Kidney (tissue), 14 donors: ENCODE measurements around the gene SLC38A9. TPM values are rescaled to one million over a fixed set of nuclear protein-coding genes. Genes with fewer than 3 reads are reported as not detected.

Experiments
- DNase-seq, 5 donors: peaks; one replicate each; pipeline ENCODE4 v3.0.0-alpha.2; 2013 to 2020
- FAIRE-seq: peaks from 2 replicates; lab custom pipeline; 2012; peaks lifted over from hg19 to GRCh38; lab: Jason Lieb, UNC
- H3K27ac ChIP-seq, 2 donors: one replicate each; pipeline ENCODE4 v1.7.0; 2013; ENCODE audit warnings: low read depth in 2 of 2, low read length in 2 of 2, inconsistent platforms in 1 of 2
- H3K27me3 ChIP-seq: one replicate; pipeline ENCODE4 v1.7.1; 2013; ENCODE audit warnings: low read length, inconsistent platforms; ENCODE audit not compliant: control insufficient read depth, insufficient read depth
- H3K36me3 ChIP-seq, 3 donors: one replicate each; pipeline versions ENCODE4 v1.7.0 to v1.7.1; 2013; ENCODE audit warnings: low read length in 3 of 3, control low read depth in 1 of 3, inconsistent platforms in 1 of 3; ENCODE audit not compliant: insufficient read depth in 3 of 3, control insufficient read depth in 2 of 3
- H3K4me1 ChIP-seq, 3 donors: one replicate each; pipeline versions ENCODE4 v1.7.0 to v1.7.1; 2013; ENCODE audit warnings: low read length in 3 of 3, inconsistent platforms in 1 of 3, low read depth in 1 of 3; ENCODE audit not compliant: control insufficient read depth in 2 of 3, insufficient read depth in 2 of 3
- H3K4me3 ChIP-seq, 3 donors: one replicate each; pipeline versions ENCODE4 v1.7.0 to v1.8.1; 2013; ENCODE audit warnings: low read length in 3 of 3, control low read depth in 1 of 3, inconsistent platforms in 1 of 3
- H3K9ac ChIP-seq, 3 donors: one replicate each; pipeline versions ENCODE4 v1.7.0 to v1.7.1; 2013; ENCODE audit warnings: low read length in 3 of 3, control low read depth in 1 of 3, inconsistent platforms in 1 of 3
- H3K9me3 ChIP-seq, 3 donors: one replicate each; pipeline versions ENCODE4 v1.7.0 to v1.7.1; 2013; ENCODE audit warnings: low read length in 3 of 3, control low read depth in 1 of 3, inconsistent platforms in 1 of 3; ENCODE audit not compliant: control insufficient read depth in 2 of 3, insufficient read depth in 1 of 3
- intact Hi-C: fragments of 100-400 bp; cut with DNase I; formaldehyde crosslinking; loops from one replicate; pipeline ENCODE4 v1.11.1; 2022
- polyA plus RNA-seq: library from polyadenylated mRNA; stranded (reverse); fragments of 350-450 nt; fragmentation: Illumina TruSeq; extraction: RNeasy Lipid Tissue Mini Kit (QIAGEN cat#74804); gene quantifications from one replicate; pipeline ENCODE4 v1.2.3, GENCODE V29; 2014; ENCODE audit warnings: low read depth, low replicate concordance; ENCODE audit not compliant: insufficient read depth
- total RNA-seq: library from RNA; stranded (reverse); fragmentation: NEBNext Ultra II Directional; extraction: Animal tissue kit (Norgen Biotek cat#: 25700); gene quantifications from one replicate; pipeline ENCODE4 v1.2.1, GENCODE V29; 2021
- TF ChIP-seq, protein P1 (sequence below): IDR thresholded peaks from 3 replicates; pipeline ENCODE4 v1.5.1; 2012; ENCODE audit warnings: mild to moderate bottlenecking, moderate library complexity, borderline replicate concordance; ENCODE audit not compliant: insufficient read depth; ENCODE audit errors: extremely low read depth
- donor health status: control.
- donor health status: control.
- donor health status: control.
- donor health status: control.
- donor health status: control.
- donor health status: DM: yes; HTN: yes; CAD: no.
- donor health status: Normal renal cell carcinoma (clear cell type).

Gene SLC38A9
- total and polyA plus RNA-seq, 2 donors from 2014 or later = 5.8 to 24.8 TPM

DNA sequence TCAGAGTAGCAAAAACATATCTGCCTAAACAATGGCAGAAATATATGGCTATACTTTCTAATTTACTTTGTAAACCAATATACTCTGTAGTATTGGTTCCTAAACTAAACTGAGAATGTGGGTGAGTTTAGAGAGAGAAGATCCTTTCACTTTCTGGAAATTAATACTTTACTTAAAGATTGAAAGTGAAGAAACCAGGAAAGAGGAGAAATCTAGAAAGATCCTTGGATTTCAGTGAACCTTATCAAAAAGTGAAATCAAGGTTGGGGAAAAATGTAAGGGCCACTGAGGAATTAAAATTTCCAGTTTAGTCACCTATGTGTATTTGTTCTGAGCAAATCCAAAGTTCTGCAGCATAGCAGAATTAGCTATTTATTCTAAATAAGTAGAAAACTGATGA lies 5.9 kb downstream of the SLC38A9 start:
- Histone ChIP-seq H3K27ac (no peak overlapping the region), H3K4me1 (peaks cover 0 to under 1% (median 0%) of the 10 kb centered on the region in 3 donors), H3K9ac (no peak overlapping the region), H3K27me3 (no peaks in the 10 kb centered on the region), H3K9me3 (no peaks in the 10 kb centered on the region), H3K4me3 (no peak overlapping the region), H3K36me3 (no peaks in the 10 kb centered on the region)
- no peak for DNase-seq
- TF ChIP-seq, protein P1, sequence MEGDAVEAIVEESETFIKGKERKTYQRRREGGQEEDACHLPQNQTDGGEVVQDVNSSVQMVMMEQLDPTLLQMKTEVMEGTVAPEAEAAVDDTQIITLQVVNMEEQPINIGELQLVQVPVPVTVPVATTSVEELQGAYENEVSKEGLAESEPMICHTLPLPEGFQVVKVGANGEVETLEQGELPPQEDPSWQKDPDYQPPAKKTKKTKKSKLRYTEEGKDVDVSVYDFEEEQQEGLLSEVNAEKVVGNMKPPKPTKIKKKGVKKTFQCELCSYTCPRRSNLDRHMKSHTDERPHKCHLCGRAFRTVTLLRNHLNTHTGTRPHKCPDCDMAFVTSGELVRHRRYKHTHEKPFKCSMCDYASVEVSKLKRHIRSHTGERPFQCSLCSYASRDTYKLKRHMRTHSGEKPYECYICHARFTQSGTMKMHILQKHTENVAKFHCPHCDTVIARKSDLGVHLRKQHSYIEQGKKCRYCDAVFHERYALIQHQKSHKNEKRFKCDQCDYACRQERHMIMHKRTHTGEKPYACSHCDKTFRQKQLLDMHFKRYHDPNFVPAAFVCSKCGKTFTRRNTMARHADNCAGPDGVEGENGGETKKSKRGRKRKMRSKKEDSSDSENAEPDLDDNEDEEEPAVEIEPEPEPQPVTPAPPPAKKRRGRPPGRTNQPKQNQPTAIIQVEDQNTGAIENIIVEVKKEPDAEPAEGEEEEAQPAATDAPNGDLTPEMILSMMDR = no peak
- FAIRE-seq = no peak
- intact Hi-C loops = loop anchor here (10.0 kb wide), 1 partner anchor 301 kb away; no protein-coding TSS in a partner anchor

DNA sequence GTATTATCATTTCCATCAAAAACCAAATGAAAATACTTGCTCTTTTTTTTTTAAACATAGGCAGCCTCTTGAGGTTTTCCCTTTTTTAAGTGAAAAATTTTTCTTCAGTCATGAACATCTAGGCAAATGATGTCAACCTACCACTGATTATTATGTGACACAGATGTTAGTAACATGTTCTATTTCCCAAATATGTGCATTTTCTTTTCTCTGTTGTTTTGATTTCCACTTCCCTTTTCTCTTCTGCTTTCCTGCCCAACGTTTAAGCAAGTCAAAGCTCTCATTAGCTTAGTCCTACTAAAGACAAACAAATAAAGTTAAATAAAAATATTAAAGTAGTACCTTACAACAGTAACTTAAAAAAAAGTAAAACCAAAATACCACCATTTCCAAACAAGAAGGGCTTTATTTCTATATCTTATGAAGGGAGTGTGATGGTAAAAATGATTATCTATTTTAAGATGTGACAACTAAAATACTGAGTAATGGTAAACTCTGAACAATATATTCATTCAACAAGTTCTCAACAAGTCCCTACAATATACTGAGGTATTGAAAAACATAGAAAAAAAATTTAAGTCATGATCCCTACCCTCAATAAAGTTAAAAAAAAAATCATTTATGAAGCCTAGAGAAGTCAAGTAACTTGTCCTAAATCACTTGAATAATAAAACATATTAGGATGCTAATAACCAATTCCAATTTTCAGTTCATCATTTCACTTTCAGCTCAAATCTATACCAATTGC lies 9.4 kb downstream of the SLC38A9 start:
- Histone ChIP-seq H3K4me3 (no peak overlapping the region), H3K9me3 (no peaks in the 10 kb centered on the region), H3K36me3 (no peaks in the 10 kb centered on the region), H3K9ac (no peak overlapping the region), H3K27ac (no peak overlapping the region), H3K27me3 (no peaks in the 10 kb centered on the region), H3K4me1 (no peaks in the 10 kb centered on the region)
- TF ChIP-seq, protein P1 = no peak
- peak; percentile 46 for FAIRE-seq
- no peak for DNase-seq
- intact Hi-C loops = loop anchor here (10.0 kb wide), 1 partner anchor 298 kb away; no protein-coding TSS in a partner anchor

DNA sequence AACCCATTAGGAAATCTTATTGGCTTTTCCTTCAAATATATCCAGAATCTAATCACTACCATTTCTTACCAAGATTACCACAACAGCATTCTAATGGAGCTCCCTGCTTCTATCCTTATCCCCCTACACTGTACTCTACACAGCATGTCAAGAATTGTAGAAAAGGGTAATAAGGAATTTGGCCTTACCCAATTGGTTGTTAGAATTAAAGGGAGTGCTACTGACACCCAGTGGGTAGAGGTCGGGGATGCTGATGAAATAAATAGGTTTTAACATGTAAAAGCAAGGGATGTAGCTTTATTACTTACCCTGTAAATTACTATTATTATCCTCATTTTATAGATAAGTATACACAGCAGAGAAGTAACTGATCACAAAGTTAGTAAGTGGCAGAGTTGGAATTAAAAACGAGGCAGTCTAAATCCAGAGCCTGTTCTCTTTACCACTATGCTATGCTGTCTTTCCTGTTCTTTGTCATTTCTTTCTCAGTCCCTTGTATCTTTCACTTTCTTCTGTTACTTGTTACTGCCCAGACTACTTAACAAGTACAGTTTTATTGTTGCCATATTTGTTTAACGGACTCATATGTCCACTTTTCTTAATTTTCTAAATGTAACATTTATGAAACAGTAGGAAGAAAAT lies 10.5 kb downstream of the SLC38A9 start:
- TF ChIP-seq, protein P1 = no peak
- FAIRE-seq = no peak
- intact Hi-C loops = loop anchor here (10.0 kb wide), 1 partner anchor 297 kb away; no protein-coding TSS in a partner anchor

More for the DNA sequence above, 10.5 kb downstream of the SLC38A9 start:
- no peaks in the 10 kb centered on the region for H3K9me3 ChIP-seq
- H3K27me3 ChIP-seq = no peaks in the 10 kb centered on the region
- DNase-seq = no peak
- no peaks in the 10 kb centered on the region for H3K4me1 ChIP-seq
- H3K36me3 ChIP-seq = no peaks in the 10 kb centered on the region
- H3K27ac ChIP-seq = no peak overlapping the region
- H3K9ac ChIP-seq = no peak overlapping the region
- H3K4me3 ChIP-seq = no peak overlapping the region
